Mucosa of rectum (tissue), 2 donors: ENCODE results near the gene ATP6V0E2.

Source experiments
- H3K27ac ChIP-seq, 2 donors: one replicate each; pipeline ENCODE4 v1.7.0; 2013; ENCODE audit warnings: inconsistent platforms in 2 of 2, low read depth in 2 of 2, low read length in 2 of 2
- H3K27me3 ChIP-seq, 2 donors: one replicate each; pipeline ENCODE4 v1.7.0; 2013; ENCODE audit warnings: low read length in 2 of 2; ENCODE audit not compliant: control insufficient read depth in 2 of 2, insufficient read depth in 2 of 2
- H3K36me3 ChIP-seq, 2 donors: one replicate each; pipeline ENCODE4 v1.7.0; 2013; ENCODE audit warnings: low read length in 2 of 2; ENCODE audit not compliant: control insufficient read depth in 2 of 2, insufficient read depth in 2 of 2
- H3K4me1 ChIP-seq, 2 donors: one replicate each; pipeline ENCODE4 v1.7.0; 2013; ENCODE audit warnings: low read length in 2 of 2, mild to moderate bottlenecking in 1 of 2; ENCODE audit not compliant: control insufficient read depth in 2 of 2, insufficient read depth in 2 of 2
- H3K4me3 ChIP-seq, 2 donors: one replicate each; pipeline ENCODE4 v1.7.0; 2013; ENCODE audit warnings: low read length in 2 of 2
- H3K9ac ChIP-seq, 2 donors: one replicate each; pipeline ENCODE4 v1.7.0; 2013; ENCODE audit warnings: low read length in 2 of 2, low read depth in 1 of 2, mild to moderate bottlenecking in 1 of 2
- H3K9me3 ChIP-seq, 2 donors: one replicate each; pipeline ENCODE4 v1.7.0; 2013; ENCODE audit warnings: low read length in 2 of 2; ENCODE audit not compliant: control insufficient read depth in 2 of 2
- donor health status: healthy.
- donor health status: Normal muscosa, but diverticular disease.

Gene ATP6V0E2

DNA sequence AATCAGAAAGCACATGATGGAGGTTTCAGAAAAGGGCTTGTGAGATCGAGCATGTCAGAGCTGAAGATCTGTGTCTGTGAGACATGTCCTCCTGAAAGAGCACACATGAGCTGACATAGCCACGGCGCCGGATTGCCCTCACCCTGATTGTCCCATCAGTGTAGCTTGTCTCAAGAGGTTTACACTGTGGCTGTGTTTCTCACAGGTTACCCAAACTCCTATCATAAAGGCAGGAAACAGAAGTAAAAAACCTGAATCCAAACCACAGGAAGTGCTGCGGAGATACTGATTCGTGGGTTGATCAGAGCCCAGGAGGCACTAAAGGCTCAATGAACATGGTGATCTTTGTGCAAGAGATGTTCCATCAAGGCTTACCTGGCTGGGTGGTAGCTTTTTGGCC, 3.9 kb upstream of the ATP6V0E2 start:
- no peaks in the 10 kb centered on the region for H3K9me3 ChIP-seq
- no peak overlapping the region for H3K4me3 ChIP-seq
- no peak overlapping the region for H3K9ac ChIP-seq
- H3K27me3 ChIP-seq, result no peaks in the 10 kb centered on the region
- H3K4me1 ChIP-seq, result peaks cover 5 to 24% of the 10 kb centered on the region in 2 donors
- H3K27ac ChIP-seq, result peak overlapping the region in 1 of 2 donors; percentile 13
- H3K36me3 ChIP-seq, result no peaks in the 10 kb centered on the region

DNA sequence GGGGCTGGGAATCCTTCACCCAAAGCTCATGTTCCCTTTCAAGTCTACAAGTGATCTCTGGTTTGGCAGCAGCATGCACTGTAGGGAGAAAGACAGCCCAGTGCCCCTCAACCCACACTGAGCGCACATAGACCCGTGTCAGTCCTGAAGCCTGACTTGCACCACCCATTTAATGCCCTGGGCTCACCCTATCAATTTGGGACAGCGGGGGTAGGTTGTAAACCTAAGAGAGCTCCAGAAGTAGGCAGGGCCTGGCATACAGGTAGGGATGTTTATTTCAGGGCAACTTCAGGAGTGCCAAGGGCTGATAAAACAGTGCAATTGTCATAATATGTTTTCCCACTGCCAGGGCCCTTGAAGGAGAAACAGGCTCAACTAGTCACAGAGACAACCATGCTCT, 3.5 kb upstream of the ATP6V0E2 start:
- Histone ChIP-seq H3K4me1 (peaks cover 5 to 24% of the 10 kb centered on the region in 2 donors), H3K27ac (peak overlapping the region in 1 of 2 donors; percentile 13), H3K36me3 (no peaks in the 10 kb centered on the region), H3K4me3 (no peak overlapping the region), H3K27me3 (no peaks in the 10 kb centered on the region), H3K9ac (no peak overlapping the region), H3K9me3 (no peaks in the 10 kb centered on the region)

DNA sequence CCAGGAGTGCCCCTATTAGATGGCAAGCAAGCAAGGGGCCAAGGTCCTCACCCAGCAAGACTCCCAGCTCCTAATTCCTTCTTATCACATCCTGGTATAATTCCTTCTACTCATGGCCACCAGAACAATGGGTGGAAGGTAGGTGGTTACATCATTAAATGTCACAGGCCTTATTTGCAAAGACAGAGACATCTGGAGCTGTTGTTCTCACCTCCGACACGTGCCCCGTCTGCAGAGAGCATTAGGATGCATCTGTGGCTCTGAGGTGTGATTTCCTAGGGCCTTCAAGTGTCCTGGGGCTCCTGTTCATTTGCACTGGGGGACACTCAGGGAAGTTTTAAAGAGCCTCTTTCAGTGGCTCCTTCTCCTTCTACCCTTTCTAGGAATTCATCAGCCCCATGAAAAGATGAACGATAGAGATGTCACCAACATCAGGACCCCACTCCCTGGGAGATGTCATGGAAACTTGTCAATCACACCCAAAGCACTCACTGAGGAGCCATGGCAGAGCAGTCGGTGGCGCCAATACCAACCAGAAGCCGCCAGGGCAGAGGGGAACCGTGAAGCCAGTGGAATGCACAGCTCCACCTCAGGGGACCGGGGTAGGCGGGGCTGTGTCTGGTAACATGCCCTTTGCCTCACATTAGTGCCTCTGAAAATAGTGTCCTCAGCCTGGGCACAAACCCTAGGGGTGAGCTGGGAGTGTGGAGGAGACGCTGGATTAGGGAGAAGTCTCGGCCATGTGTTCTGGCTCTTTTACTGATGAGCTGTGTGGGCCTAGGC, 2.9 kb upstream of the ATP6V0E2 start:
- Histone ChIP-seq H3K9ac (no peak overlapping the region), H3K4me3 (no peak overlapping the region), H3K4me1 (peaks cover 5 to 24% of the 10 kb centered on the region in 2 donors), H3K36me3 (no peaks in the 10 kb centered on the region), H3K9me3 (no peaks in the 10 kb centered on the region), H3K27ac (no peak overlapping the region), H3K27me3 (no peaks in the 10 kb centered on the region)

DNA sequence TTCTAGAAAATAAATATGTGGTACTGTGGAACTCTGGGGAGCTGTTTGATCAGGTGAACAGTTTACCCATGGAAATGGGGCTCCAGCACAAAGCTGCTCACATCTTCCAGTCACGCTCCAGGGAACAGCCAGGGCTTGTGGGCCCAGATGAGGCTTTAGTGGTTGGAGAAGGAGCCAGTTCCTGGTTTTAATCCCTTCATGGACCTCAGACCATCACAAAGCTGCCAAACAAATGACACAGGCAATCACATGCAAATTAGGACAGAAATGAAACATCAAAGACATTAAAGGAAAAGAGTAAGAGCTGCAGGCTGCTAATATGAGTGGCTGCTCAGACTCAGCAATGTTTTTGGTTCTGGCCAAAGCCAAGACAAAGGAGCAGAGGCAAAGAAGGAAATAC, 2.2 kb upstream of the ATP6V0E2 start:
- Histone ChIP-seq H3K36me3 (no peaks in the 10 kb centered on the region), H3K4me1 (peaks cover 5 to 21% of the 10 kb centered on the region in 2 donors), H3K9ac (no peak overlapping the region), H3K4me3 (no peak overlapping the region), H3K27ac (no peak overlapping the region), H3K9me3 (no peaks in the 10 kb centered on the region), H3K27me3 (no peaks in the 10 kb centered on the region)

DNA sequence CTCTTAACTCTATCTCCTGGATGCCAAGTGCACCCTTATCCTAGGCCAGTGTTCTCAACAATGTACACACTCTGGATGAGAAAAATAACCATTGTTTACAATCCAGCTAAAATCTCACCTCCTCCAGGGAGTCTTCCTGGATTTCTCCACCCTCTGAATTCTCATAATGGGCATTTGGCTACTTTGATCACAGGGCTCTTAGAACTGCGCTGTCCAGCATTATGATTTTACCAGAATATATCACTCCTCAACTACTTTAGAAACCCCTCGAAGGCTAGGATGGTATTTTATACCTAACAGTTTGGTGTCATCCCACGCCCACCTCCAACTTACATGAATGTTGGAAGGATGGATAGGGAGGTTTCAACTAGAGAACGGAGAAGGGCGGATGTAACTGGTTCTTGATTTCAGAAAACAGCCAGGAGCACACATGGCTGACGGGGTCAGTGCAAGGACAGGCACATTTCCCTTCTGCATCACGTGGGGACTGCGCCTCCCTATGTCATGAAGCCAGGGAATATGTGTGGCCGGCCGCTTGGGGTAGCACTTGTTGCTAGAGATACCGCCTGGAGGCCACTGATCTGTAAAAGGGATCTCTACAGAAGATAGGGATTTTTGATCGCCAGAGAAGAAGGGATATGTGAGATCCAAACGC, 1.2 kb upstream of the ATP6V0E2 start:
- peak overlapping the region; percentile 14 to 80 for H3K9ac ChIP-seq
- H3K4me1 ChIP-seq, result peaks cover 5 to 21% of the 10 kb centered on the region in 2 donors
- H3K4me3 ChIP-seq, result peak overlapping the region; percentile 68 to 76
- H3K9me3 ChIP-seq, result no peaks in the 10 kb centered on the region
- no peaks in the 10 kb centered on the region for H3K27me3 ChIP-seq
- H3K27ac ChIP-seq, result peak overlapping the region; percentile 64 to 82
- no peaks in the 10 kb centered on the region for H3K36me3 ChIP-seq

GRCh38 chr7:149873970-149874643, 338 bp downstream of the ATP6V0E2 start:
- Histone ChIP-seq H3K4me1 (peaks cover 5 to 20% of the 10 kb centered on the region in 2 donors), H3K4me3 (peak overlapping the region; percentile 68 to 76), H3K27me3 (no peaks in the 10 kb centered on the region), H3K9ac (peak overlapping the region; percentile 63 to 80), H3K9me3 (no peaks in the 10 kb centered on the region), H3K27ac (peak overlapping the region in 1 of 2 donors; percentile 82), H3K36me3 (no peaks in the 10 kb centered on the region)

DNA sequence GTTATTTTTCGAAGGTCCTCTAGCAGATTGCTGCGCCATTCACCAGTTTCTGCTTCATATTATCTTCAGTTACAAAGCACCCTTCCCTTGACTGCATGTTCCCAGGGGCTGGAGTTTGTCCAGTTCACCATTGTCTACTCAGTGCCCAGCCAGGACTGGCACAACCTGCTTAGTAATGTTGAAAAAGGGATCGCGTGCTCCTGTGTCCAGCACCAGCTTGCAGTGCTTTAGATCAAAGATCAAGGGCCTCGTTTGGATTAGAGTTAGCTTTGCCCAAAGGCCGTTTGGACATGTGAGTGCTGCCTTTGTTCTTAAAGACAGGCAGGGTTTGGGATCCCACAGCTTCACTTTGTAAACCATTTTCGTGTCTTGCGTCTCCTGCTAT, 867 bp downstream of the ATP6V0E2 start:
- H3K4me1 ChIP-seq, result peaks cover 5 to 16% of the 10 kb centered on the region in 2 donors
- H3K9ac ChIP-seq, result peak overlapping the region in 1 of 2 donors; percentile 63
- H3K9me3 ChIP-seq, result no peaks in the 10 kb centered on the region

GRCh38 chr7:149875396-149875795, 1.6 kb downstream of the ATP6V0E2 start:
- Histone ChIP-seq H3K27ac (no peak overlapping the region), H3K36me3 (no peaks in the 10 kb centered on the region), H3K9me3 (no peaks in the 10 kb centered on the region), H3K4me3 (no peak overlapping the region), H3K27me3 (no peaks in the 10 kb centered on the region), H3K4me1 (peaks cover 5 to 16% of the 10 kb centered on the region in 2 donors), H3K9ac (no peak overlapping the region)

More for the DNA sequence above, 867 bp downstream of the ATP6V0E2 start:
- H3K27me3 ChIP-seq, result no peaks in the 10 kb centered on the region
- H3K4me3 ChIP-seq, result peak overlapping the region in 1 of 2 donors; percentile 76
- no peak overlapping the region for H3K27ac ChIP-seq
- no peaks in the 10 kb centered on the region for H3K36me3 ChIP-seq

DNA sequence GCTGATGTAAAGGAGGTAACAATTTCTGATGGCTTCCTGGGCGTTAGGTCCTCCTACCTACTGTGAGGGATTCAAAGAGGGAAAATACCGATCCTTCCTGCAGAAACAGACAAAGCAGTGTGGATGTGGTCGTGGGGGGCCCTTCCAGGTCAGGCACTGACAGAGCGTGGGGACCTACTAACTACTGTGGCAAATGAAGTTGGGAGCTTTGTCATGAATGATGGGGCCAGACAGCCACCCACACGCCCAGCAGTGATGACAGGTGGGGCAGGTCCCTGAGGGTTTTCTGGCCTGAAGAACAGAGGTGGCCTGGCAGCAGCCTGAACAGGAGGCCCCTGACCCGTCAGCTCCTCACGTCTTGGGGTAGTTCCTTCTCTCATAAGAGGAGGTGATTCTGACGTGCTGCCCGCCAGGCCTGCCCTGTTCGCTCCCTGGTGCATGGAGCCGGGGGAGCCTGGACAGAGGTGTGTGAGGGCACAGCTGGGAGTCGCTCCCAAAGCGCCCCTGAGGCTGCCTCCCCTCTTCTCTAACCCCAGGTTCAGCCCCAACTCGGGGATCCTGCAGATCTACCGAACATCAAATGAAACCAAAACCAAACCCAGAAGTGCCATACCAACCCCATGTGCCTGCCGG, 4.2 kb downstream of the ATP6V0E2 start:
- H3K4me3 ChIP-seq, result no peak overlapping the region
- H3K27me3 ChIP-seq, result no peaks in the 10 kb centered on the region
- no peaks in the 10 kb centered on the region for H3K36me3 ChIP-seq
- peak overlapping the region; percentile 48 to 52 for H3K27ac ChIP-seq
- H3K9me3 ChIP-seq, result no peaks in the 10 kb centered on the region
- H3K9ac ChIP-seq, result no peak overlapping the region
- H3K4me1 ChIP-seq, result peaks cover 1 to 8% of the 10 kb centered on the region in 2 donors
